HG02981 (cell line): ENCODE measurements around the gene TCP11X2.
"Not testable (repeated sequence)": the region's sequence is repeated elsewhere in the genome, so short reads cannot be mapped to it uniquely, and the experiment has no call there.

Experiments
- ATAC-seq: cut with Tn5 transposase; IDR thresholded peaks from one replicate; pipeline ENCODE4 v1.9.1; 2021; ENCODE audit warnings: mild to moderate bottlenecking, moderate library complexity; ENCODE audit not compliant: unreplicated experiment

TCP11X2 gene

GRCh38 chrX:102471762-102472220 is at the start of gene TCP11X2:
TCP11X2 (minus strand) TSS chrX:102471812.
- not testable (repeated sequence) for ATAC-seq

- ATAC-seq = no peak
These were observed 45.7 kb upstream of the TCP11X2 start for GRCh38 chrX:102517326-102517725.

GRCh38 chrX:102515975-102516941 is 44.6 kb upstream of the TCP11X2 start, which contains the start of gene TMSB15A:
TMSB15A (minus strand) TSS chrX:102516739.
- peak; percentile 94 for ATAC-seq

GRCh38 chrX:102514536-102514935 is 42.9 kb upstream of the TCP11X2 start:
- no peak for ATAC-seq

GRCh38 chrX:102498732-102499131 is 27.1 kb upstream of the TCP11X2 start:
- ATAC-seq = no peak

- no peak for ATAC-seq
These were observed 20.2 kb upstream of the TCP11X2 start for GRCh38 chrX:102491766-102492165.

GRCh38 chrX:102478765-102479164 is 7.2 kb upstream of the TCP11X2 start:
- not testable (repeated sequence) for ATAC-seq

GRCh38 chrX:102470215-102470614 is 1.4 kb downstream of the TCP11X2 start:
- not testable (repeated sequence) for ATAC-seq

- ATAC-seq = not testable (repeated sequence)
These were observed 13.0 kb downstream of the TCP11X2 start for GRCh38 chrX:102458615-102459014.

GRCh38 chrX:102439908-102440307 is 31.7 kb downstream of the TCP11X2 start, which contains the start of gene NXF2B:
NXF2B (minus strand) TSS chrX:102440008; CDS start chrX:102380036, 59,972 bp downstream.
- ATAC-seq = not testable (repeated sequence)

- not testable (repeated sequence) for ATAC-seq
These were observed 57.1 kb downstream of the TCP11X2 start for GRCh38 chrX:102414493-102414892.
